AG09319 (cell line): ENCODE results near the gene ENTPD1.

Experiments used
- DNase-seq: peaks from one replicate; pipeline ENCODE4 v3.0.0-alpha.2; 2010; ENCODE audit warnings: low read depth; ENCODE audit errors: extremely low read depth
- TF ChIP-seq, protein P1 (sequence below): IDR thresholded peaks from 2 replicates; pipeline ENCODE4 v1.5.1; 2011; ENCODE audit warnings: low read depth, mild to moderate bottlenecking, inconsistent platforms, low read length, moderate library complexity

The ENTPD1 gene

GRCh38 chr10:95821720-95822119 is 65.8 kb downstream of the ENTPD1 start:
- DNase-seq = no peak
- TF ChIP-seq, protein P1, sequence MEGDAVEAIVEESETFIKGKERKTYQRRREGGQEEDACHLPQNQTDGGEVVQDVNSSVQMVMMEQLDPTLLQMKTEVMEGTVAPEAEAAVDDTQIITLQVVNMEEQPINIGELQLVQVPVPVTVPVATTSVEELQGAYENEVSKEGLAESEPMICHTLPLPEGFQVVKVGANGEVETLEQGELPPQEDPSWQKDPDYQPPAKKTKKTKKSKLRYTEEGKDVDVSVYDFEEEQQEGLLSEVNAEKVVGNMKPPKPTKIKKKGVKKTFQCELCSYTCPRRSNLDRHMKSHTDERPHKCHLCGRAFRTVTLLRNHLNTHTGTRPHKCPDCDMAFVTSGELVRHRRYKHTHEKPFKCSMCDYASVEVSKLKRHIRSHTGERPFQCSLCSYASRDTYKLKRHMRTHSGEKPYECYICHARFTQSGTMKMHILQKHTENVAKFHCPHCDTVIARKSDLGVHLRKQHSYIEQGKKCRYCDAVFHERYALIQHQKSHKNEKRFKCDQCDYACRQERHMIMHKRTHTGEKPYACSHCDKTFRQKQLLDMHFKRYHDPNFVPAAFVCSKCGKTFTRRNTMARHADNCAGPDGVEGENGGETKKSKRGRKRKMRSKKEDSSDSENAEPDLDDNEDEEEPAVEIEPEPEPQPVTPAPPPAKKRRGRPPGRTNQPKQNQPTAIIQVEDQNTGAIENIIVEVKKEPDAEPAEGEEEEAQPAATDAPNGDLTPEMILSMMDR = no peak

DNA sequence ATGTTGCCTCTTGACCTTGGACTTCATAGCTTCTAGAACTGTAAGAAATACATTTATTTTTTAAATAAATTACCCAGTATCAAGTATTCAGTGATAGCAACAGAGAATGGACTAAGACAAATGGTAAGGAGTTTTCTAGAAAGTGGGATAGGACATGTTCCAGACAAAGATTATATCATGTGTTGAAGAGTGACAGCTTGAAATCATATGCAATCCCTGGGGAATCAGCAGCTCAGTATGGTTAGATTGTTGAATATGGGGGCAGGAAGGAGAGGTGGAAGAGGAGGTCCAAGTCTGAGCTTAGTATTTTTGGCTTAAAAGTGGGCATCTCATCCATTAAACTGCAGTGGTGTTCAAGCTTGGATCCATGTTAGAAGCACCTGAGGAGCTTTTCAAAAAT is 74.1 kb downstream of the ENTPD1 start:
- TF ChIP-seq, protein P1 = no peak
- no peak for DNase-seq

DNA sequence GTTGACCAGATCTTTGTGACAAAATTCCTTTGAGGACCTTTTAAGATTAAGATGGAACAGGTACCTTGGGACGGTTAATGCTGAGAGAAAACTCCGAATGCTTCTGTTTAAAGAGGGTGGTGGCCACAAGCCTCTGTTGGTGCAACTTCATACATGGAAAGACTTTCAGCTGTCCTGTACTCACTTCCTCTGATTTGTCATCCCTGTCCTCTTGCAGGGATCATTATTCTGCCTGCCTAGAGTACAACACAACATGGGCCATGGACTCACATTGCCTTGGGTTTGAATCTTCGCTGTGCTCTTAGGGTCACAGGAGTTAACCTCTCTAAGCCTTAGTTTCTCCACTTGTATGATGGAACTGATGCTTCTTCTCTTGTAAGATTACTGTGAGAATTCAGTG is 75.1 kb downstream of the ENTPD1 start:
- TF ChIP-seq, protein P1 = no peak
- no peak for DNase-seq

GRCh38 chr10:95831515-95831914 is 75.6 kb downstream of the ENTPD1 start:
- TF ChIP-seq, protein P1 = no peak
- DNase-seq = no peak

DNA sequence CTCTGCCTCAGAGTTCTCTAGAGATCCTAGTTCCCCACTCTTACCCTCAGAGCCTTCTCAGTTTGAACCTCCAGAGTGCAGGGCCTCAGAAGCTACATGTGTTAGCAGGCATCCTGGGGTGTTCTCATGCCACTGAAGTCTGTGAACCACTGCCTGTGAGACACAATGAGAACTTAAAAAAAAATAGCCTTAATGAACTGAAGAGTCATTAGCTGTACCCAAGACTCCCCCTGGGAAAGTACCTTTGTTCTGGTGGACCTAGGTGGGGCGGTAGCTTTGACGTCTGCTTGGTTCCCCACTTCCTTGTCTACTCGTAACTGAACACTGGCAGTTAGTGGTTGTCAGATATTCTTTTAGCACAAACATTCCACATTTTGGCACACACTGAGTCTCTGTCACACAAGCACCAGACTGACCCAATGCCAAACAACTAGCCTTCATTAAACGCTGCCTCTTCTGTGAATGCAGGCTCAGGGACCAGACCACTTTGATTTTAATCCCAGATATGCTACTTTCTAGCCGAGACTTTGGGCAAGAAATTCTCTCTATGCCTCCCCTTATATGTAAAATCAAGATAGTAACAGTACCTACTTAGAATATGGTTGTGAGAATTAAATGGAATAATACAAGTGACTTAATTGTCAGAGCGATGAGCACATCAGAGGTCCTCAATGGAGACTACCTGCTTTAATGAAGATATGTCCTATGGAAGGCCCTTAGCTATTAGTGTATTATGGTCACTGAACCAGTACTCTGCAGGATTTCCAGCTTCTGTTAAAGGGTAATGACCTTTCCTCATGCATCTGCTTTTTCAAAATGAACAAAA is 76.5 kb downstream of the ENTPD1 start:
- no peak for DNase-seq
- TF ChIP-seq, protein P1 = no peak

GRCh38 chr10:95833042-95833610 is 77.2 kb downstream of the ENTPD1 start:
- TF ChIP-seq, protein P1 = no peak

DNA sequence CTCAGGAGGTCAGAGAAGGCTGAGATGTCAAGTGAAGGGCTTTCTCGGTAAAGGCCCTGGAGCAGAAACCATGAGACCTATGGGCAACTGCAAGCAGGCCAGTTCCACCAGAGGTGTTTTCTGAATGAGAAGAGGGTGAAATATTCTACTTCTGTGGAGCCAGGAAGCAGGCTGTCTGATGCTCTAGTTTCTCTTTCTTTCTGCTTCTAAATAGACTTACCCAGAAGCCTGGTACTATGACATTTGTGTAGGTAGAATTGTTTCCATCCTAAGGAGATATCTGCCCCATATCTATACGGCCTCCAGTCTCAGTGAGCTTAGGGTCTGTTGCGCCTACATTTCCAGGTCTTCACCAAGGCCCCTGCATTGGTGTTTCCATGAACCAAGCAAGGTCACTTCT is 78.4 kb downstream of the ENTPD1 start:
- DNase-seq = no peak
- TF ChIP-seq, protein P1 = no peak

More at GRCh38 chr10:95833042-95833610, 77.2 kb downstream of the ENTPD1 start:
- no peak for DNase-seq
